IPS DF 19.7 (cell line): Measurements from ENCODE around the gene RNU1-2.
"Not testable (repeated sequence)": the region's sequence is repeated elsewhere in the genome, so short reads cannot be mapped to it uniquely, and the experiment has no call there.

Experiments
- DNase-seq: peaks from one replicate; pipeline ENCODE4 v3.0.0-alpha.2; 2013; ENCODE audit warnings: low read depth, low spot score

Gene RNU1-2

GRCh38 chr1:16888860-16889816 is 6.6 kb upstream of the RNU1-2 start:
- DNase-seq = peak; percentile 84

DNA sequence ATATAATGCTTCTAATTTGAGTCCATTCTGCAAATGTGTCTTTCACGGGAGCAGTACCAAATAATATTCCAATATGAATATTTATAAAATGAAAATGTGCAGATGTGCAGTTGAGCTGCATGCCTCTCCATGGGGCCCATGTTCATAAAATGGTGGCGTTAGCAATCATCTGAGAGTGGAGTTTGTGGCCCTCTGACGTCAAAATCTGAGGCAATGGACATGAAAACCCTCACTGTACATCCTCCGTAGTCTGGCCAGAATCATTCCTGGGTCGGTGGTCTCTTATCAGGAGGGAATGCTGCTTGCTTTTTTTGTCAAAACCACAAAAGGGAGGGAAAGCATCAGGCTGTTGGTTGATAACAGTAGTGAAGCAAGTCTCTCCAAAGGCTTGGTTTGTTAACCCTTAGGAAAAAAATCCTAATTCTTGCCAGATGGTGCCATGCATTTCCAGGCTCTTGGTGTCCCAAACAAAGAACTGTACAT is 5.2 kb upstream of the RNU1-2 start:
- not testable (repeated sequence) for DNase-seq

GRCh38 chr1:16891057-16891456 is 4.7 kb upstream of the RNU1-2 start:
- DNase-seq = not testable (repeated sequence)

DNA sequence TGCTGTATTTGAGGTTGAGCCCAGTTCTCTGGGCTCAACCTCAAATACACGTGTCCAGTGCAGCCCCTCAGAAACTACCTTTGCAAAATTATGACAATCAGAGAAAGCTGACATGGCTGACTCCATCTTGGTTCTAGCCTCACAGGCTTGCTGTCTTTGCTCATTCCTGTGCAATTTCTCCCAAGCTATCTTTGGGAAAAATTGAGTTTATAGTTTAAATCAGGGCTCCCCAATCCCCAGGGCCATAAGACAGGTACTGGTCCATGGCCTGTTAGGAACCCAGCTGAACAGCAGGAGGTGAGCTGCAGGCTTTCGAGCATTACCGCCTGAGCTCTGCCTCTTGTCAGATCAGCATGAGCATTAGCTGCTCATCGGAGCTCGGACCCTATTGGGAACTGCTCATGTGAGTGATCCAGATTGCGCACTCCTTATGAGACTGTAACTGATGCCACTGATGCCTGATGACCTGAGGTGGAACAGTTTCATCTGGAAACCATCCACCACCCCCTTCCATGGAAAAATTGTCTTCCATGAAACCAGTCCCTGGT is 2.7 kb upstream of the RNU1-2 start:
- DNase-seq = not testable (repeated sequence)

DNA sequence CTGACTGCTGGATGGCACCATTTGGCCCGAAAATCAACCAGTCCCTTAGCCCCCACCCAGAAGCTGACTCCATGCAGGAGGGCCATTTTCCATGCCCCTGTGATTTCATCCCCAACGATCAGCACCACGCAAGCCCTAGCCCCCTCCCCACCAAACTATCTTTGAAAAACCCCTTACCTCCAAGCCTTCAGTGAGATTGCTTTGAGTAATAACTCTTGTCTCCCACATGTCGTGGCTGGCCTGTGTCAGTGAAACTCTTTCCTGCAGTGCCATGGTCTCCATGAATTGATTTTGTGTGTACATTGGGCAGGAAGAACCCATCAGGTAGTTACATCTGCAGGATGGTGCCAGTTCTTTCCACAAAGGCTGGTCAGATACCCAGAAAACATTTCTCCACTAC is 2.0 kb upstream of the RNU1-2 start:
- not testable (repeated sequence) for DNase-seq

GRCh38 chr1:16894338-16894737 is 1.4 kb upstream of the RNU1-2 start:
- not testable (repeated sequence) for DNase-seq

DNA sequence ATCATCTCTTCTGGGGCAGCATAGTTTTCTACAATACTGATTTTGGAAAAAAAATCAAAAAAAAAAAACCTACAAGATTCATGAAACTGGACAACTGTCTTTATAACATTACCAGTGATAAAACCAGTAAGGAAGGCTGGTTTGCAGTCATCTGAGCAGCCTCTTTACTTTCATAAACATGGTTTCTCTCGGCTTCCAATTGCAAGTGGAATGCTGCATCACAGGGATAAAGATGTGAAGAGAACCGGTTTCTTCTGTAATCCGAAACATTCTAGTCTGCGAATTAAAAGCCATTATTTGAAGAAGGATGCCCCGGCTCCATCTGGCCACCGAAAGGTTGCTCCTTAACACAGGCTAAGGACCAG is 565 bp upstream of the RNU1-2 start:
- DNase-seq = not testable (repeated sequence)

DNA sequence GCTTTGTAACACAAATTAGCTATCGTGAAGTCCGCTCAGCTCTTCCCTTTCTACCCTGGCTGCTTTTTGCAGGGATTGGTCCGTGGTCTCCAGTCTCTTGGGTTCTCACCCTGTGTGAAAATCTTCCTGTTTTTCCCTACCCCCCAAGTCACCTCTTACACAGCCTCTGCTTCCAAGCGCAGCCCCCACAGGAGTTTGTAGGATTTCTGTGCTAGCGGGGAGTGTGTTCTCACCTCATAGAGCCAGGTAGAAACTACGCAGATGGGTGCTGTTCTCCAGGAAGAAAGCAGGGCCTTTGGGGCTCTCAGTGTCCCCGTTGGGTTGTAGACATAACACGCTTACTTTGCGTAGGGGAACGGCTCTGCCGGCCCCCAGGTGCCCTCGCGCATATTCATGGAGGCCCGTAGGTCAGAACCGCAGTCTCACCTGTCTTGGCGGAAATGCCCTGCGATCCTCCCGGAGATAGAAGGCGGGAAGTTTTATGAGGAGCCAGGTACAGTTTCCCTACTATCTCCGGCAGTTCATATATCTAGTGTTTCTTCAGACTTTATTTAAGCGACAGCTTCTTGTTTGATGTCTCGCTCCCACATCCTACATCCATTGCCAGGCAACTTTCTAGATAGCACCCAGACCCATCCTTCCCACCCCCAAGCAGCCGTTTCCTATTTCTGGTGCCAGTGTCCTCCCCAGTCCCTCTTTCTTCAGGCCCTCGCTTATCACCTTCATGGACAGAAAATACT is 706 bp downstream of the RNU1-2 start:
- DNase-seq = not testable (repeated sequence)

DNA sequence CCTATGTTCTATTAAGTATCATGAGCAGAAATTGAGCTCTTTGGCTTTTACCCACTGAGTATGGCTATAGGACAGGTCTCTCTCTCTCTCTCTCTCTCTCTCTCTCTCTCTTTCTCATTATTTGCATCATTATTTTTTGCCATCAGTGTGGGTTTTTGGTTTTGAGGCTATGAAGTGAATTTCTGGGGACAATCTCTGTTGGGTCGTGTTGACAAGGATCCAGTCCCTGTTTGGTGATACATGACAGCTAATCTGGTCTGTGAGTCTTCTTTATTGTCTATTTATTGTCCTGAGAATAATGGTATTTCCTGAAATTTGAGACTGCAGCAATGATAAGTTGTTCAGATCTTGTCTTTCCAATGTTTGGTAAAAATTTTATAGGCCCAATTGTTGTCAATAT is 1.9 kb downstream of the RNU1-2 start:
- DNase-seq = not testable (repeated sequence)

GRCh38 chr1:16898298-16898697 is 2.5 kb downstream of the RNU1-2 start:
- DNase-seq = not testable (repeated sequence)

GRCh38 chr1:16899020-16899419 is 3.2 kb downstream of the RNU1-2 start:
- DNase-seq = not testable (repeated sequence)

DNA sequence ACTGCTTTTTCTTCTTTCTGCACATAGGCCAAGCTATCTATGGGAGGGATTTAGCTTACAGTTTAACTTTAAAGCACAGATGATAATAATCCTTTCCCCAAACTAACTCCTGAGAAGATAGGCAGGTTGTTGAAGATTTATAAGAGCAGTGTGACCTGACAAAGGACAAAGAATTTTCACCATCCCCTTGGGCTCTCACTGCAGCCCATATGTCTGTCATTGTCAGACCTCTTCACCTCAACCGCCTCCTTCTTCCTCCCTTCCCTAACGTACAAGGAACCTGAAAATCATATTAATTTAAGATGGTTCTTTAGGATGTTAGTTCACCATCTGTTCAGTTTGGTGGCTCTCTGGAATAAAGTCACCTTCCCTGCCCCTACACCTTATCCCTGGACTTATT is 5.0 kb downstream of the RNU1-2 start:
- no peak for DNase-seq

GRCh38 chr1:16901371-16901770 is 5.6 kb downstream of the RNU1-2 start:
- not testable (repeated sequence) for DNase-seq

GRCh38 chr1:16903054-16903453 is 7.3 kb downstream of the RNU1-2 start:
- no peak for DNase-seq

- no peak for DNase-seq
Measured at GRCh38 chr1:16903458-16903796, 7.6 kb downstream of the RNU1-2 start.

- DNase-seq = peak; percentile 98
Measured at GRCh38 chr1:16904560-16905109, 8.9 kb downstream of the RNU1-2 start.

DNA sequence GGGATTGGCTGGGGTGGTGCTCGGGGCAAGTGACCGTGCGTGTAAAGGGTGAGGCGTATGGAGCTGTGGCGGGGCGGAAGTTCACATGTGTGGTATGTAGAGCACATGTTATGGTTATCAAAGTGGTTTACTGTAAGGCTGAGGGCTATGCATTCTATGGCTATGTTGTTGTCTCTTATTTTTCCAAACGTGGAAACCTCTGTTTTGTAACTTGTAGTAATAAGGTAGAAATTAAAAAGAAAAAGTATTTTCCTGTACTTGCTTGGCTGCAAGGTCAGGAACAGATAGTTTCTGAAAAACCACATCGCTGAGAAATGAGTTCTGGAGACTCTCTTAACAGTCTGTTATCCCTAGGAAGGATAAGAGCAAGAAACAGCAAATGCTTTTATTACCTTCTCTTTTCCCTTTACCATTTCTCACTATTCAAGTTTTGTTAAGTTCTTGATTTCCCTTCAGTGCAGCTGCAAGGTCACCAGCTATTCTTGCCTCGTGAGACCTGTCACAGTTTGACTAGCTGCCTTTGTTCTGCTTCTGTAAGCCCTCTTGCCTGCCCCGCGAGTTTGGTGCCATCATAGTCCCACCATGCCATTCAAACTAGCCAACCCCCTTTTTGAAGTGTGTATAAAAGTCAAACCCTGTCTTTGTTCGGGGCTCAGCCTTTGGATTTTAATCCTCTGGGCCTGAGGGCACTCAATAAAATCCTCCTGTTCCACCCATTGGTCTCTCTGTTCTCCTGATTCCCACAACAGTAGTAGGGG is 9.5 kb downstream of the RNU1-2 start:
- DNase-seq = peak; percentile 70

DNA sequence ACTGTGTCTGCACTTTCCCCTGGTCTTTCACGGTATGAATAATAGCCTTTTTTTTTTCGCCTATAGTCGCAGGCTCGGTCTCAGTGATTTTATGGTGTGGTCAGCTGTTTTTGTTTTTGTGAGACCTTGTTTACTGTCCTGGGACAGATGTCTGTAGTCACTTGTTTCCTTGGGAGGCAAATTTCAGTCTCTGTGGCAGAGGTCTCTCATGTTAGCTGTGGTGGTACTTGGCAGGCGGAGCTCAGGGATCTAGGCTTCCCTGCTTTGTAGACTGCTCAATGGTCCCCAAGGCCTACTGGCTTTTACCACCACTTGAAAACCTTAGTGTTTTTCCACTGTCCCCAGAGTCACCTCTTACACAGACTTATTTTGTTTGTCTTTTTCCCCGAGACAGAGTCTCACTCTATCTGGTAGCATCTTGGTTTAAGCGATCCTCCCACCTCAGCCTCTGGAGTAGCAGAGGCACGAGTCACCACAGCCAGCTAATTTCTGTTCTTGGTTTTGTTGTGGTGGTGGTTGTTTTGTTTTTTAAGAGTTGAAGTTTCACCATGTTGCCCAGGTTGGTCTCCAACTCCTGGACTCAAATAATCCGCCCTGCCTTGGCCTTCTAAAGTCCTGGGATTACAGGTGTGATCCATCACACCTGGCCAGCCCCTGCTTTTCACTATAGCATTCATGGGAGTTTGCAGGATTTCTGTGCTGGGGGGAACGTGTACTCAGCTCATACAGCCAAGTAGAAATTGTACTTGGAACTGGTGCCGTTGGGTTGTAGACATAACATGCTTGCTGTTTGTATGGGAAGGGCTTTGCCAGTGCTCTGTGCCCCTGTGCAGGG is 10.3 kb downstream of the RNU1-2 start:
- no peak for DNase-seq

GRCh38 chr1:16906873-16907272 is 11.1 kb downstream of the RNU1-2 start:
- no peak for DNase-seq
